ENCODE measurements around the gene SPSB1. TPM values are rescaled to one million over a fixed set of nuclear protein-coding genes. Genes with fewer than 3 reads are reported as not detected.

Gene SPSB1
- total and polyA plus RNA-seq, 2 donors from 2014 or later, result 12.7 to 25.9 TPM

- peaks cover 1 to 3% (median 2%) of the 10 kb centered on the region in 3 donors for H3K9me3 ChIP-seq (ENCODE audit: control insufficient read depth in 2 of 3, insufficient read depth in 1 of 3, low read length in 3 of 3)
- H3K4me1 ChIP-seq (ENCODE audit: control insufficient read depth in 2 of 3, insufficient read depth in 2 of 3, low read depth in 1 of 3, low read length in 3 of 3), result peaks cover 0 to 17% (median 5%) of the 10 kb centered on the region in 3 donors
- H3K9ac ChIP-seq (ENCODE audit: low read length in 3 of 3), result peak overlapping the region; percentile 51 to 99 (median 85)
- intact Hi-C loops (cut with DNase I), result no loop called here
- H3K27ac ChIP-seq (ENCODE audit: low read depth in 2 of 2, low read length in 2 of 2), result peak overlapping the region; percentile 20 to 62
- H3K36me3 ChIP-seq (ENCODE audit: control insufficient read depth in 2 of 3, insufficient read depth in 3 of 3, low read length in 3 of 3), result peaks cover 0 to 2% (median 2%) of the 10 kb centered on the region in 3 donors
- TF ChIP-seq CTCF (IDR thresholded peaks at IDR 0.05; ENCODE audit: borderline replicate concordance, extremely low read depth, insufficient read depth), result no peak
- H3K27me3 ChIP-seq (ENCODE audit: control insufficient read depth, insufficient read depth, low read length), result no peaks in the 10 kb centered on the region
- peak overlapping the region; percentile 74 to 100 (median 98) for H3K4me3 ChIP-seq (ENCODE audit: low read length in 3 of 3)
- no peak for FAIRE-seq
- peak in 4 of 5 donors; percentile 26 to 62 (median 52) for DNase-seq
These were observed 1.1 kb downstream of the SPSB1 start for GRCh38 chr1:9293533-9294404.

- FAIRE-seq (no peak), DNase-seq (peak in 1 of 5 donors; percentile 26)
- Histone ChIP-seq H3K4me3 (ENCODE audit: low read length in 3 of 3) (peak overlapping the region; percentile 74 to 100 (median 98)), H3K27me3 (ENCODE audit: control insufficient read depth, insufficient read depth, low read length) (no peaks in the 10 kb centered on the region), H3K36me3 (ENCODE audit: control insufficient read depth in 2 of 3, insufficient read depth in 3 of 3, low read length in 3 of 3) (peaks cover 0 to 2% (median 2%) of the 10 kb centered on the region in 3 donors), H3K9ac (ENCODE audit: low read length in 3 of 3) (peak overlapping the region in 1 of 3 donors; percentile 51), H3K4me1 (ENCODE audit: control insufficient read depth in 2 of 3, insufficient read depth in 2 of 3, low read depth in 1 of 3, low read length in 3 of 3) (peaks cover 0 to 17% (median 5%) of the 10 kb centered on the region in 3 donors), H3K9me3 (ENCODE audit: control insufficient read depth in 2 of 3, insufficient read depth in 1 of 3, low read length in 3 of 3) (peaks cover 0 to 1% (median 0%) of the 10 kb centered on the region in 3 donors), H3K27ac (ENCODE audit: low read depth in 2 of 2, low read length in 2 of 2) (peak overlapping the region in 1 of 2 donors; percentile 4)
- intact Hi-C loops (cut with DNase I), result no loop called here
- no peak for TF ChIP-seq CTCF (IDR thresholded peaks at IDR 0.05; ENCODE audit: borderline replicate concordance, extremely low read depth, insufficient read depth)
These were observed 1.7 kb downstream of the SPSB1 start for GRCh38 chr1:9294405-9294773.

- intact Hi-C loops (cut with DNase I), result no loop called here
- DNase-seq, result peak in 3 of 5 donors; percentile 55 to 65 (median 62)
- Histone ChIP-seq H3K27ac (ENCODE audit: low read depth in 2 of 2, low read length in 2 of 2) (peak overlapping the region; percentile 4 to 34), H3K9ac (ENCODE audit: low read length in 3 of 3) (peak overlapping the region in 1 of 3 donors; percentile 61), H3K4me3 (ENCODE audit: low read length in 3 of 3) (peak overlapping the region in 2 of 3 donors; percentile 74 to 100), H3K4me1 (ENCODE audit: control insufficient read depth in 2 of 3, insufficient read depth in 2 of 3, low read depth in 1 of 3, low read length in 3 of 3) (peaks cover 0 to 17% (median 5%) of the 10 kb centered on the region in 3 donors), H3K9me3 (ENCODE audit: control insufficient read depth in 2 of 3, insufficient read depth in 1 of 3, low read length in 3 of 3) (peaks cover 0 to 1% (median 0%) of the 10 kb centered on the region in 3 donors), H3K27me3 (ENCODE audit: control insufficient read depth, insufficient read depth, low read length) (no peaks in the 10 kb centered on the region), H3K36me3 (ENCODE audit: control insufficient read depth in 2 of 3, insufficient read depth in 3 of 3, low read length in 3 of 3) (peaks cover 0 to 2% (median 2%) of the 10 kb centered on the region in 3 donors)
- no peak for TF ChIP-seq CTCF (IDR thresholded peaks at IDR 0.05; ENCODE audit: borderline replicate concordance, extremely low read depth, insufficient read depth)
- FAIRE-seq, result no peak
These were observed 2.4 kb downstream of the SPSB1 start for GRCh38 chr1:9294910-9295636.

All from kidney (tissue), 14 donors.